Neural cell (in vitro differentiated cells): ENCODE measurements around the gene GALNT4. TPM values are rescaled to one million over a fixed set of nuclear protein-coding genes. Genes with fewer than 3 reads are reported as not detected.

Source experiments
- H2AFZ ChIP-seq: fragments of 200-600, 300-800 bp; sonication (generic), shearing (Covaris generic); 2 replicates; pipeline ENCODE4 v1.6.0; 2014; ENCODE audit warnings: low read depth, mild to moderate bottlenecking, antibody characterized with exemption, low read length, moderate library complexity
- H3F3A ChIP-seq: fragments of 200-600 bp; shearing (Covaris generic); 2 replicates; pipeline ENCODE4 v1.6.1; 2016; ENCODE audit warnings: mild to moderate bottlenecking, moderate library complexity, mixed read lengths, antibody characterized with exemption, low read length; ENCODE audit not compliant: insufficient read depth, poor library complexity, severe bottlenecking
- H3K27ac ChIP-seq: fragments of 200-600, 300-800 bp; sonication (generic), shearing (Covaris generic); 2 replicates; pipeline ENCODE4 v1.5.1; 2014; ENCODE audit warnings: mild to moderate bottlenecking, low read length, moderate library complexity
- H3K27me3 ChIP-seq: fragments of 300-800, 200-600 bp; sonication (generic), shearing (Covaris generic); 2 replicates; pipeline ENCODE4 v1.6.0; 2014; ENCODE audit warnings: mild to moderate bottlenecking, low read depth, low read length, moderate library complexity; ENCODE audit not compliant: insufficient read depth
- H3K36me3 ChIP-seq: fragments of 300-800, 200-600 bp; sonication (generic), shearing (Covaris generic); 2 replicates; pipeline ENCODE4 v1.5.1; 2014; ENCODE audit warnings: mild to moderate bottlenecking, antibody characterized with exemption, low read length, moderate library complexity; ENCODE audit not compliant: insufficient read depth
- H3K4me2 ChIP-seq: fragments of 300-800, 200-600 bp; sonication (generic), shearing (Covaris generic); 2 replicates; pipeline ENCODE4 v1.6.0; 2014; ENCODE audit warnings: mild to moderate bottlenecking, low read length
- H3K4me3 ChIP-seq: fragments of 300-800, 200-600 bp; sonication (generic), shearing (Covaris generic); 2 replicates; pipeline ENCODE4 v1.5.1; 2014; ENCODE audit warnings: mild to moderate bottlenecking, low read length, moderate library complexity
- H3K79me2 ChIP-seq: fragments of 200-600 bp; shearing (Covaris generic); replicated peaks from 2 replicates; pipeline ENCODE4 v1.6.0; 2014; ENCODE audit warnings: mild to moderate bottlenecking, low read length, moderate library complexity; ENCODE audit not compliant: insufficient read depth
- H3K9ac ChIP-seq: fragments of 300-800, 200-600 bp; sonication (generic), shearing (Covaris generic); 2 replicates; pipeline ENCODE4 v1.6.1; 2016; ENCODE audit warnings: mild to moderate bottlenecking, low read length, mixed read lengths
- H3K9me2 ChIP-seq: fragments of 200-600 bp; shearing (Covaris generic); 2 replicates; pipeline ENCODE4 v1.6.1; 2016; ENCODE audit warnings: mild to moderate bottlenecking, low read length, mixed read lengths; ENCODE audit not compliant: insufficient read depth
- H3K9me3 ChIP-seq: fragments of 200-600, 300-800 bp; sonication (generic), shearing (Covaris generic); 2 replicates; pipeline ENCODE4 v1.6.1; 2016; ENCODE audit warnings: mild to moderate bottlenecking, mixed run types, low read length, moderate library complexity, mixed read lengths
- H4K20me1 ChIP-seq: fragments of 200-600 bp; shearing (Covaris generic); 2 replicates; pipeline ENCODE4 v1.6.1; 2016; ENCODE audit warnings: mild to moderate bottlenecking, mixed run types; ENCODE audit not compliant: insufficient read depth
- CTCF ChIP-seq: fragments of 450-650 bp; IDR thresholded peaks from 2 replicates; pipeline ENCODE4 v1.5.1; 2014; ENCODE audit warnings: antibody characterized with exemption, mild to moderate bottlenecking, moderate library complexity; ENCODE audit not compliant: poor library complexity, severe bottlenecking
- EP300 ChIP-seq: fragments of 450-650 bp; conservative IDR thresholded peaks from 2 replicates; pipeline ENCODE4 v1.6.1; 2014; ENCODE audit warnings: antibody characterized with exemption, mild to moderate bottlenecking, moderate library complexity; ENCODE audit not compliant: poor library complexity, severe bottlenecking
- EZH2 ChIP-seq: fragments of 200-600, 300-800 bp; shearing (Covaris generic), sonication (generic); IDR thresholded peaks from 2 replicates; pipeline ENCODE4 v1.6.1; 2014; ENCODE audit warnings: antibody characterized with exemption, low read length, borderline replicate concordance, mild to moderate bottlenecking; ENCODE audit not compliant: insufficient read depth, poor library complexity, severe bottlenecking
- MXI1 ChIP-seq: fragments of 450-650 bp; conservative IDR thresholded peaks from 2 replicates; pipeline ENCODE4 v1.6.1; 2014; ENCODE audit warnings: antibody characterized with exemption, mild to moderate bottlenecking; ENCODE audit not compliant: poor library complexity, severe bottlenecking
- POLR2AphosphoS5 ChIP-seq: IDR thresholded peaks from 2 replicates; pipeline ENCODE4 v1.6.1; 2012
- RAD21 ChIP-seq: fragments of 450-650 bp; conservative IDR thresholded peaks from 2 replicates; pipeline ENCODE4 v1.6.1; 2014; ENCODE audit warnings: antibody characterized with exemption, mild to moderate bottlenecking, moderate library complexity
- REST ChIP-seq: IDR thresholded peaks from 2 replicates; pipeline ENCODE4 v1.6.1; 2012; ENCODE audit warnings: borderline replicate concordance
- SMC3 ChIP-seq: fragments of 450-650 bp; conservative IDR thresholded peaks from 2 replicates; pipeline ENCODE4 v1.6.1; 2014; ENCODE audit warnings: antibody characterized with exemption, mild to moderate bottlenecking, moderate library complexity; ENCODE audit not compliant: poor library complexity
- TAF1 ChIP-seq: IDR thresholded peaks from 2 replicates; pipeline ENCODE4 v1.6.1; 2012; ENCODE audit warnings: low read depth
- polyA plus RNA-seq: library from polyadenylated mRNA; depleted of rRNA; stranded (reverse); fragments of >200 nt; gene quantifications from 2 replicates; pipeline ENCODE4 v1.2.3, GENCODE V29; 2014

The GALNT4 gene
- polyA plus RNA-seq, 1 donor from 2014 or later, result 0.78 TPM

- no peak overlapping the region for H3K4me3 ChIP-seq
- H3K9me3 ChIP-seq, result no peaks in the 10 kb centered on the region
- H3K27ac ChIP-seq, result no peak overlapping the region
- no peaks in the 10 kb centered on the region for H3K9me2 ChIP-seq
- H3K9ac ChIP-seq, result no peak overlapping the region
- H3K79me2 ChIP-seq, result no peaks in the 10 kb centered on the region
- no peak overlapping the region for H3K4me2 ChIP-seq
- H2AFZ ChIP-seq, result no peak overlapping the region
- no peaks in the 10 kb centered on the region for H4K20me1 ChIP-seq
- H3K27me3 ChIP-seq, result no peaks in the 10 kb centered on the region
- no peak for TF ChIP-seq EZH2
- no peak for TF ChIP-seq CTCF
- TF ChIP-seq MXI1, result no peak
- TF ChIP-seq TAF1, result no peak
- no peak for TF ChIP-seq EP300
- no peak for TF ChIP-seq SMC3
- no peak for TF ChIP-seq REST
- TF ChIP-seq POLR2AphosphoS5, result no peak
- no peaks in the 10 kb centered on the region for H3K36me3 ChIP-seq
- no peaks in the 10 kb centered on the region for H3F3A ChIP-seq
Observed at GRCh38 chr12:89556976-89557375, 32.4 kb upstream of the GALNT4 start.

GRCh38 chr12:89552376-89552775 is 27.8 kb upstream of the GALNT4 start:
- H3F3A ChIP-seq, result no peaks in the 10 kb centered on the region
- no peaks in the 10 kb centered on the region for H3K9me2 ChIP-seq
- no peaks in the 10 kb centered on the region for H3K79me2 ChIP-seq
- H3K4me2 ChIP-seq, result no peak overlapping the region
- no peak overlapping the region for H3K27ac ChIP-seq
- no peak overlapping the region for H2AFZ ChIP-seq
- H3K9me3 ChIP-seq, result no peaks in the 10 kb centered on the region
- H3K27me3 ChIP-seq, result no peaks in the 10 kb centered on the region
- no peak overlapping the region for H3K4me3 ChIP-seq
- H4K20me1 ChIP-seq, result no peaks in the 10 kb centered on the region
- TF ChIP-seq EZH2, result no peak
- TF ChIP-seq POLR2AphosphoS5, result no peak
- TF ChIP-seq MXI1, result no peak
- no peak for TF ChIP-seq SMC3
- no peak for TF ChIP-seq REST
- TF ChIP-seq TAF1, result no peak
- no peak for TF ChIP-seq EP300
- TF ChIP-seq CTCF, result no peak
- no peak for TF ChIP-seq RAD21
- H3K9ac ChIP-seq, result no peak overlapping the region
- no peaks in the 10 kb centered on the region for H3K36me3 ChIP-seq
